Nasal cavity respiratory epithelium epithelial cell of viscerocranial mucosa (primary cell): Measurements from ENCODE around the gene LYPD6. TPM values are rescaled to one million over a fixed set of nuclear protein-coding genes. Genes with fewer than 3 reads are reported as not detected.

Experiments used
- total RNA-seq: library from RNA; depleted of rRNA; stranded (reverse); fragments of >200 nt; gene quantifications from 2 replicates; pipeline ENCODE4 v1.2.3, GENCODE V29; 2014

LYPD6 gene
- 1.4 TPM in 2 replicates for total RNA-seq

GRCh38 chr2:149330127-149331022 lies at the start of gene LYPD6:
Gene LYPD6 (plus strand): TSS chr2:149330587. CDS start chr2:149437709, 107,122 bp downstream.

